Prostate gland (tissue), 2 donors: Measurements from ENCODE around the gene PLCB2. TPM values are rescaled to one million over a fixed set of nuclear protein-coding genes. Genes with fewer than 3 reads are reported as not detected.

Experiments
- DNase-seq: peaks from one replicate; pipeline ENCODE4 v3.0.0-alpha.2; 2019; ENCODE audit warnings: low spot score
- H3K27ac ChIP-seq, 2 donors: fragments of 200-600 bp; sonication (generic); 2 replicates each; pipeline ENCODE4 v1.5.1; 2017 to 2019
- H3K27me3 ChIP-seq: fragments of 200-600 bp; sonication (generic); replicated peaks from 2 replicates; pipeline ENCODE4 v1.5.1; 2019; ENCODE audit not compliant: insufficient read depth
- H3K36me3 ChIP-seq, 2 donors: fragments of 200-600 bp; sonication (generic); 1 replicate in 1 of 2; 2 replicates in 1 of 2; pipeline versions ENCODE4 v1.5.1 to v1.8.1; 2017 to 2019
- H3K4me1 ChIP-seq: fragments of 200-600 bp; sonication (generic); replicated peaks from 2 replicates; pipeline ENCODE4 v1.5.1; 2019
- H3K4me3 ChIP-seq, 2 donors: fragments of 200-600 bp; sonication (generic); 2 replicates each; pipeline ENCODE4 v1.5.1; 2017 to 2019
- H3K9me3 ChIP-seq: fragments of 200-600 bp; sonication (generic); 2 replicates; pipeline ENCODE4 v1.5.1; 2017
- CTCF ChIP-seq, 4 experiments: fragments of 200-600 bp in 2 of 4; fragments of 450-650 bp in 2 of 4; sonication (generic) in 2 of 4; IDR thresholded peaks; 1 replicate in 3 of 4; 2 replicates in 1 of 4; pipeline ENCODE4 v1.5.1; 2016 to 2019; ENCODE audit warnings: antibody characterized with exemption in 4 of 4, mild to moderate bottlenecking in 2 of 4, moderate library complexity in 2 of 4
- POLR2A ChIP-seq: fragments of 450-650 bp; IDR thresholded peaks from one replicate; pipeline ENCODE4 v1.6.1; 2016; ENCODE audit warnings: antibody characterized with exemption, mild to moderate bottlenecking
- POLR2AphosphoS5 ChIP-seq: sonication (generic); formaldehyde crosslinking; IDR thresholded peaks from one replicate; pipeline ENCODE4 v1.6.1; 2017; ENCODE audit warnings: antibody characterized with exemption
- WGBS: methylation state at CpG from one replicate; pipeline ENCODE4 v1.1.5; 2018; 5-methylcytosine and 5-hydroxymethylcytosine counted together
- intact Hi-C: fragments of 100-400 bp; cut with DNase I; formaldehyde crosslinking; loops from one replicate; pipeline ENCODE4 v1.14.2; 2022
- total RNA-seq, 2 donors: library from RNA; depleted of rRNA; stranded (reverse); fragments of >200 nt; gene quantifications; one replicate each; pipeline ENCODE4 v1.1.0, GENCODE V29; 2016

The PLCB2 gene
- total RNA-seq, 2 donors from 2014 or later, result 1.5 to 13.0 TPM

- H3K9me3 ChIP-seq, result no peaks in the 10 kb centered on the region
- H3K27me3 ChIP-seq, result no peaks in the 10 kb centered on the region
- intact Hi-C loops, result no loop called here
- no peak for DNase-seq
- peaks cover 3% of the 10 kb centered on the region for H3K4me1 ChIP-seq
- WGBS, result 94% methylated on average over 4 of the region's 4 CpGs
- no peak overlapping the region for H3K4me3 ChIP-seq
- TF ChIP-seq POLR2AphosphoS5 (no peak), POLR2A (no peak), CTCF (IDR thresholded peaks at IDR 0.05) (no peak)
- H3K36me3 ChIP-seq, result no peaks in the 10 kb centered on the region
- no peak overlapping the region for H3K27ac ChIP-seq
Observed at GRCh38 chr15:40255033-40255432, 52.7 kb downstream of the PLCB2 start.

GRCh38 chr15:40254452-40254851 is 53.3 kb downstream of the PLCB2 start:
- no peak overlapping the region for H3K4me3 ChIP-seq
- WGBS, result 98% methylated on average over 3 of the region's 3 CpGs
- H3K9me3 ChIP-seq, result no peaks in the 10 kb centered on the region
- H3K36me3 ChIP-seq, result no peaks in the 10 kb centered on the region
- H3K4me1 ChIP-seq, result peaks cover 6% of the 10 kb centered on the region
- no peak overlapping the region for H3K27ac ChIP-seq
- intact Hi-C loops, result no loop called here
- DNase-seq, result no peak
- no peak for TF ChIP-seq POLR2AphosphoS5
- TF ChIP-seq CTCF (IDR thresholded peaks at IDR 0.05), result no peak
- no peak for TF ChIP-seq POLR2A
- H3K27me3 ChIP-seq, result no peaks in the 10 kb centered on the region

GRCh38 chr15:40253167-40253790 is 54.5 kb downstream of the PLCB2 start:
- Histone ChIP-seq H3K27me3 (no peaks in the 10 kb centered on the region), H3K9me3 (no peaks in the 10 kb centered on the region), H3K36me3 (no peaks in the 10 kb centered on the region), H3K4me1 (peaks cover 6% of the 10 kb centered on the region), H3K4me3 (peak overlapping the region; percentile 41 to 52), H3K27ac (peak overlapping the region; percentile 35 to 44)
- no peak for TF ChIP-seq POLR2A
- no peak for TF ChIP-seq POLR2AphosphoS5
- no peak for TF ChIP-seq CTCF (IDR thresholded peaks at IDR 0.05)
- intact Hi-C loops, result no loop called here
- no peak for DNase-seq
- 40% methylated on average over 28 of the region's 28 CpGs for WGBS

- H3K4me1 ChIP-seq, result peaks cover 6% of the 10 kb centered on the region
- H3K27ac ChIP-seq, result peak overlapping the region; percentile 35 to 44
Observed at GRCh38 chr15:40252438-40253166, 55.1 kb downstream of the PLCB2 start.

More at GRCh38 chr15:40252438-40253166, 55.1 kb downstream of the PLCB2 start:
- H3K36me3 ChIP-seq, result no peaks in the 10 kb centered on the region
- TF ChIP-seq CTCF (IDR thresholded peaks at IDR 0.05) (peak in 1 of 4 experiments; percentile 5), POLR2A (peak; percentile 70), POLR2AphosphoS5 (peak; percentile 15)
- DNase-seq, result peak; percentile 54
- no peaks in the 10 kb centered on the region for H3K27me3 ChIP-seq
- peak overlapping the region; percentile 41 to 52 for H3K4me3 ChIP-seq
- H3K9me3 ChIP-seq, result no peaks in the 10 kb centered on the region
- intact Hi-C loops, result no loop called here
- 3% methylated on average over 67 of the region's 82 CpGs for WGBS
